SU-DHL-6 (cell line): Measurements from ENCODE around the gene PRR12.

Experiments used
- H2AFZ ChIP-seq: fragments of 200-600 bp; sonication (generic); 2 replicates; pipeline ENCODE4 v1.6.1; 2014; ENCODE audit warnings: low read depth, mild to moderate bottlenecking, moderate library complexity, mixed read lengths, antibody characterized with exemption, low read length; ENCODE audit not compliant: severe bottlenecking
- H3F3A ChIP-seq: fragments of 200-600 bp; shearing (Covaris generic); 2 replicates; pipeline ENCODE4 v1.6.0; 2016; ENCODE audit warnings: antibody characterized with exemption, mild to moderate bottlenecking; ENCODE audit not compliant: insufficient read depth
- H3K27ac ChIP-seq: fragments of 200-600 bp; sonication (generic); 2 replicates; pipeline ENCODE4 v1.5.1; 2016; ENCODE audit warnings: low read depth, mild to moderate bottlenecking, low read length, moderate library complexity, mixed read lengths
- H3K27me3 ChIP-seq: fragments of 200-600 bp; sonication (generic), shearing (Covaris generic); 2 replicates; pipeline ENCODE4 v1.6.0; 2014; ENCODE audit warnings: mild to moderate bottlenecking, low read length
- H3K36me3 ChIP-seq: fragments of 200-600 bp; sonication (generic); 2 replicates; pipeline ENCODE4 v1.6.1; 2014; ENCODE audit warnings: mild to moderate bottlenecking, low read length, mixed read lengths
- H3K4me2 ChIP-seq: fragments of 300-600, 200-600 bp; shearing (Covaris generic), sonication (generic); 2 replicates; pipeline ENCODE4 v1.6.0; 2014; ENCODE audit warnings: low read length, low read depth, mild to moderate bottlenecking; ENCODE audit not compliant: poor library complexity, severe bottlenecking
- H3K4me3 ChIP-seq: fragments of 200-600 bp; sonication (generic); 2 replicates; pipeline ENCODE4 v1.5.1; 2014; ENCODE audit warnings: antibody characterized with exemption, low read length, mild to moderate bottlenecking, mixed read lengths; ENCODE audit not compliant: insufficient read depth, poor library complexity, severe bottlenecking
- H3K79me2 ChIP-seq: fragments of 200-600 bp; sonication (generic); 2 replicates; pipeline ENCODE4 v1.6.1; 2014; ENCODE audit warnings: mild to moderate bottlenecking, low read length, moderate library complexity; ENCODE audit not compliant: insufficient read depth
- H3K9ac ChIP-seq: fragments of 200-600 bp; sonication (generic); 2 replicates; pipeline ENCODE4 v1.7.0; 2014; ENCODE audit warnings: mild to moderate bottlenecking, low read length
- H3K9me2 ChIP-seq: fragments of 200-600 bp; sonication (generic); replicated peaks from 2 replicates; pipeline ENCODE4 v1.6.1; 2014; ENCODE audit warnings: low read length; ENCODE audit not compliant: insufficient read depth
- H3K9me3 ChIP-seq: fragments of 200-600 bp; sonication (generic); 2 replicates; pipeline ENCODE4 v1.6.1; 2014; ENCODE audit warnings: low read length, mixed read lengths; ENCODE audit not compliant: insufficient read depth
- H4K20me1 ChIP-seq: fragments of 200-600 bp; sonication (generic); 2 replicates; pipeline ENCODE4 v1.6.1; 2014; ENCODE audit warnings: low read depth, mild to moderate bottlenecking, antibody characterized with exemption, low read length, moderate library complexity, mixed read lengths
- CTCF ChIP-seq: fragments of 200-600 bp; sonication (generic); IDR thresholded peaks from one replicate; pipeline ENCODE4 v1.5.1; 2017; ENCODE audit warnings: antibody characterized with exemption, mild to moderate bottlenecking, low read length, moderate library complexity; ENCODE audit not compliant: insufficient read depth, poor library complexity, severe bottlenecking
- EZH2phosphoT487 ChIP-seq: fragments of 200-600 bp; sonication (generic), shearing (Covaris generic); conservative IDR thresholded peaks from 2 replicates; pipeline ENCODE4 v1.6.1; 2018; ENCODE audit warnings: mild to moderate bottlenecking, antibody characterized with exemption, low read length, moderate library complexity, mixed read lengths

The PRR12 gene

DNA sequence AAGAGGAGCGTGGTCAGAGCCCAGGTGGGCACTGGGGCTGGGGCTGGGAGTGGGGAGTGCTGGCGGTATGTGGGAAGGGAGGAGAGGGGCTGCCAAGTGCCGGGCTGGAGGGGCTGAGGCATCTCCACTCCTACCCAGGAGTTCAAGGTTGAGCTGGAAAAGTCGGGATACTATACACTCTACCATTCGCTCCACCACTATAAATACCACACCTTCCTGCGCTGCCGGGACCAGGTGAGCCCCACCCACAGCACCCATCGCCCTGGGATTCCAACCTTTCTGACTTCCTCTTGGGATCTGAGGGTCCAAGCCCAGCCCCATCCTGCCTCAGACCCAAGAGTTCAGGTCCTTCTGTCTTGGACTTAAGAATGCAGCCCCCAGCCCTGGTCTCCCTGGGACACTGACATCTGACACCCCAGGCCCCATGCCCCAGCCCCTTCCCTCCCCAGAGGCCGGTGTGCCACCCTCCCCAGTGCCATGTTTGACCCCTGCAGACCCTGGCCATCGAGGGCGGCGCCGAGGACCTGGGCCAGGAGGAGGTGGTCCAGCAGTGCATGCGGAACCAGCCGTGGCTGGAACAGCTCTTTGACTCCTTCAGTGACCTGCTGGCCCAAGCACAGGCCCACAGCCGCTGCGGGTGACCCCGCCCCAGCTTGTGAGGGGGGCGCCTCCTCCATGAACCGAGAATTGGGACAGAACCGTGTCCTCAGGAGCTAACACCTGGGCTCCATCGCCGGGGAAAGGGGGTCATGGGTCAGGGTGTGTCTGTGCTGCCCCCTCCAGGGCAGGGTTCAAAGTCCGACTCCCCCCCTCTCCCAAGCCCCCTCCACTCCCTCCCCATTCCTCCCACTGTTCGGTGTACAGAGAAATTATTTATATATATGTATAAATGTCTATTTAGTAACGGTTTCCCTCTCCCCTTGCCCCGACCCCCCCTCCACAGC is 34.3 kb downstream of the PRR12 start:
- Histone ChIP-seq H3K79me2 (no peaks in the 10 kb centered on the region), H3K4me2 (no peak overlapping the region), H3K36me3 (no peaks in the 10 kb centered on the region), H3K9me3 (no peaks in the 10 kb centered on the region), H3F3A (no peaks in the 10 kb centered on the region), H3K27ac (no peak overlapping the region), H3K9ac (no peak overlapping the region), H3K4me3 (no peak overlapping the region), H2AFZ (no peak overlapping the region), H4K20me1 (no peaks in the 10 kb centered on the region), H3K9me2 (no peaks in the 10 kb centered on the region), H3K27me3 (no peaks in the 10 kb centered on the region)
- TF ChIP-seq CTCF (no peak), EZH2phosphoT487 (no peak)

GRCh38 chr19:49626226-49626625 is 35.2 kb downstream of the PRR12 start:
- no peaks in the 10 kb centered on the region for H4K20me1 ChIP-seq
- H3K36me3 ChIP-seq, result no peaks in the 10 kb centered on the region
- no peak for TF ChIP-seq EZH2phosphoT487
- no peak for TF ChIP-seq CTCF
- no peak overlapping the region for H2AFZ ChIP-seq
- H3K4me2 ChIP-seq, result no peak overlapping the region
- H3K9ac ChIP-seq, result no peak overlapping the region
- no peaks in the 10 kb centered on the region for H3K27me3 ChIP-seq
- H3K9me2 ChIP-seq, result no peaks in the 10 kb centered on the region
- no peak overlapping the region for H3K27ac ChIP-seq
- H3F3A ChIP-seq, result no peaks in the 10 kb centered on the region
- H3K4me3 ChIP-seq, result no peak overlapping the region
- no peaks in the 10 kb centered on the region for H3K79me2 ChIP-seq
- no peaks in the 10 kb centered on the region for H3K9me3 ChIP-seq

- Histone ChIP-seq H3K36me3 (no peaks in the 10 kb centered on the region), H3K4me2 (no peak overlapping the region), H3K9me2 (no peaks in the 10 kb centered on the region), H3K4me3 (no peak overlapping the region), H3K79me2 (no peaks in the 10 kb centered on the region), H2AFZ (no peak overlapping the region), H3F3A (no peaks in the 10 kb centered on the region), H3K27me3 (no peaks in the 10 kb centered on the region), H3K27ac (no peak overlapping the region), H3K9ac (no peak overlapping the region), H4K20me1 (no peaks in the 10 kb centered on the region), H3K9me3 (no peaks in the 10 kb centered on the region)
- no peak for TF ChIP-seq CTCF
- TF ChIP-seq EZH2phosphoT487, result no peak
Observed at GRCh38 chr19:49629659-49630058, 38.7 kb downstream of the PRR12 start.
